K562 (cell line): ENCODE data around the gene NINL.
A peak's percentile ranks its signal among the peaks of the same experiment; 100 is the strongest.

Experiments
- CTCF ChIP-seq, 3 experiments: IDR thresholded peaks in 2 of 3; conservative IDR thresholded peaks in 1 of 3; 2 replicates each; pipeline ENCODE4 v1.5.1; 2011 to 2012; ENCODE audit warnings: low read length in 3 of 3, mild to moderate bottlenecking in 3 of 3, control low read depth in 2 of 3, improper control_type of control experiment in 1 of 3, inconsistent platforms in 1 of 3, low read depth in 1 of 3, mixed read lengths in 1 of 3, moderate library complexity in 1 of 3; ENCODE audit not compliant: insufficient read depth in 2 of 3
- SETDB1 ChIP-seq: IDR thresholded peaks from one replicate; pipeline ENCODE4 v1.6.1; 2012; ENCODE audit warnings: low read length, control low read depth, inconsistent platforms
- SMC3 ChIP-seq: conservative IDR thresholded peaks from 2 replicates; pipeline ENCODE4 v1.6.1; 2011; ENCODE audit warnings: low read depth, low read length, improper control_type of control experiment; ENCODE audit not compliant: insufficient read depth

- TF ChIP-seq CTCF (IDR thresholded peaks at IDR 0.05 in 2 of 3, conservative IDR thresholded peaks at IDR 0.05 in 1 of 3; ENCODE audit: insufficient read depth in 2 of 3, low read depth in 1 of 3, low read length in 3 of 3) = peak; percentile 11 to 38 (median 15); a peak in 2 of 6 replicates
- TF ChIP-seq SETDB1 = no peak
- TF ChIP-seq SMC3 = 0 out of 2 replicates have a peak, but pooled peaks have one; percentile 11
These were observed 101.0 kb downstream of the NINL start for GRCh38 chr20:25484224-25484846.
